ENCODE data around the gene NKG7.
A peak's percentile ranks its signal among the peaks of the same experiment; 100 is the strongest.

Gene NKG7

GRCh38 chr19:51342631-51343569 lies 29.6 kb downstream of the NKG7 start:
- no peak overlapping the region for H3K4me3 ChIP-seq (ENCODE audit: low read length in 2 of 2)
- H3K4me1 ChIP-seq (ENCODE audit: control insufficient read depth, insufficient read depth, low read length): peaks cover 23% of the 10 kb centered on the region
- no peaks in the 10 kb centered on the region for H3K27me3 ChIP-seq (ENCODE audit: control insufficient read depth in 1 of 2, insufficient read depth in 2 of 2, low read length in 2 of 2)
- no peaks in the 10 kb centered on the region for H3K9me3 ChIP-seq (ENCODE audit: control insufficient read depth in 2 of 2, low read length in 2 of 2)
- H3K9ac ChIP-seq (ENCODE audit: low read length in 2 of 2): no peak overlapping the region
- H3K27ac ChIP-seq (ENCODE audit: low read length): peak overlapping the region; percentile 53
- H3K36me3 ChIP-seq (ENCODE audit: control insufficient read depth in 2 of 2, insufficient read depth in 2 of 2, low read length in 2 of 2): peaks cover 7 to 28% of the 10 kb centered on the region in 2 donors

- no peaks in the 10 kb centered on the region for H3K27me3 ChIP-seq (ENCODE audit: control insufficient read depth in 1 of 2, insufficient read depth in 2 of 2, low read length in 2 of 2)
- H3K27ac ChIP-seq (ENCODE audit: low read length): peak within 1 kb of the TSS; percentile 76
- H3K4me1 ChIP-seq (ENCODE audit: control insufficient read depth, insufficient read depth, low read length): peaks cover 23% of the 10 kb centered on the region
- H3K9me3 ChIP-seq (ENCODE audit: control insufficient read depth in 2 of 2, low read length in 2 of 2): no peaks in the 10 kb centered on the region
- H3K36me3 ChIP-seq (ENCODE audit: control insufficient read depth in 2 of 2, insufficient read depth in 2 of 2, low read length in 2 of 2): peaks cover 7 to 23% of the 10 kb centered on the region in 2 donors
- H3K4me3 ChIP-seq (ENCODE audit: low read length in 2 of 2): no peak within 1 kb of the TSS
- H3K9ac ChIP-seq (ENCODE audit: low read length in 2 of 2): no peak within 1 kb of the TSS
Measured at GRCh38 chr19:51341976-51342580, 30.4 kb downstream of the NKG7 start, which contains the start of gene VSIG10L. TSS of gene VSIG10L (minus strand) at chr19:51342139. CDS start at chr19:51342124, 15 bp downstream.

- Histone ChIP-seq H3K9ac (ENCODE audit: low read length in 2 of 2) (peak overlapping the region in 1 of 2 donors; percentile 63), H3K27me3 (ENCODE audit: control insufficient read depth in 1 of 2, insufficient read depth in 2 of 2, low read length in 2 of 2) (no peaks in the 10 kb centered on the region), H3K27ac (ENCODE audit: low read length) (peak overlapping the region; percentile 76), H3K9me3 (ENCODE audit: control insufficient read depth in 2 of 2, low read length in 2 of 2) (no peaks in the 10 kb centered on the region), H3K4me3 (ENCODE audit: low read length in 2 of 2) (no peak overlapping the region), H3K36me3 (ENCODE audit: control insufficient read depth in 2 of 2, insufficient read depth in 2 of 2, low read length in 2 of 2) (peaks cover 7 to 13% of the 10 kb centered on the region in 2 donors), H3K4me1 (ENCODE audit: control insufficient read depth, insufficient read depth, low read length) (peaks cover 23% of the 10 kb centered on the region)
Measured at GRCh38 chr19:51341066-51341465, 31.4 kb downstream of the NKG7 start.

- Histone ChIP-seq H3K4me3 (ENCODE audit: low read length in 2 of 2) (peak overlapping the region; percentile 64 to 80), H3K27me3 (ENCODE audit: control insufficient read depth in 1 of 2, insufficient read depth in 2 of 2, low read length in 2 of 2) (no peaks in the 10 kb centered on the region), H3K4me1 (ENCODE audit: control insufficient read depth, insufficient read depth, low read length) (peaks cover 23% of the 10 kb centered on the region), H3K9ac (ENCODE audit: low read length in 2 of 2) (peak overlapping the region; percentile 63 to 68), H3K36me3 (ENCODE audit: control insufficient read depth in 2 of 2, insufficient read depth in 2 of 2, low read length in 2 of 2) (peaks cover 4 to 5% of the 10 kb centered on the region in 2 donors), H3K9me3 (ENCODE audit: control insufficient read depth in 2 of 2, low read length in 2 of 2) (no peaks in the 10 kb centered on the region), H3K27ac (ENCODE audit: low read length) (peak overlapping the region; percentile 76)
Measured at GRCh38 chr19:51339687-51340656, 32.5 kb downstream of the NKG7 start.

GRCh38 chr19:51339313-51339686 lies 33.2 kb downstream of the NKG7 start:
- Histone ChIP-seq H3K4me1 (ENCODE audit: control insufficient read depth, insufficient read depth, low read length) (peaks cover 23% of the 10 kb centered on the region), H3K27me3 (ENCODE audit: control insufficient read depth in 1 of 2, insufficient read depth in 2 of 2, low read length in 2 of 2) (no peaks in the 10 kb centered on the region), H3K27ac (ENCODE audit: low read length) (peak overlapping the region; percentile 74), H3K9ac (ENCODE audit: low read length in 2 of 2) (peak overlapping the region; percentile 57 to 58), H3K9me3 (ENCODE audit: control insufficient read depth in 2 of 2, low read length in 2 of 2) (no peaks in the 10 kb centered on the region), H3K36me3 (ENCODE audit: control insufficient read depth in 2 of 2, insufficient read depth in 2 of 2, low read length in 2 of 2) (no peaks in the 10 kb centered on the region), H3K4me3 (ENCODE audit: low read length in 2 of 2) (peak overlapping the region; percentile 64 to 80)

GRCh38 chr19:51338563-51339312 lies 33.7 kb downstream of the NKG7 start:
- H3K9ac ChIP-seq (ENCODE audit: low read length in 2 of 2): peak overlapping the region; percentile 43 to 58
- H3K27ac ChIP-seq (ENCODE audit: low read length): peak overlapping the region; percentile 74
- H3K4me3 ChIP-seq (ENCODE audit: low read length in 2 of 2): peak overlapping the region; percentile 64 to 80
- no peaks in the 10 kb centered on the region for H3K36me3 ChIP-seq (ENCODE audit: control insufficient read depth in 2 of 2, insufficient read depth in 2 of 2, low read length in 2 of 2)
- H3K27me3 ChIP-seq (ENCODE audit: control insufficient read depth in 1 of 2, insufficient read depth in 2 of 2, low read length in 2 of 2): no peaks in the 10 kb centered on the region
- peaks cover 23% of the 10 kb centered on the region for H3K4me1 ChIP-seq (ENCODE audit: control insufficient read depth, insufficient read depth, low read length)
- H3K9me3 ChIP-seq (ENCODE audit: control insufficient read depth in 2 of 2, low read length in 2 of 2): no peaks in the 10 kb centered on the region

- no peaks in the 10 kb centered on the region for H3K27me3 ChIP-seq (ENCODE audit: control insufficient read depth in 1 of 2, insufficient read depth in 2 of 2, low read length in 2 of 2)
- H3K36me3 ChIP-seq (ENCODE audit: control insufficient read depth in 2 of 2, insufficient read depth in 2 of 2, low read length in 2 of 2): no peaks in the 10 kb centered on the region
- H3K9me3 ChIP-seq (ENCODE audit: control insufficient read depth in 2 of 2, low read length in 2 of 2): no peaks in the 10 kb centered on the region
- H3K9ac ChIP-seq (ENCODE audit: low read length in 2 of 2): no peak overlapping the region
- peaks cover 23% of the 10 kb centered on the region for H3K4me1 ChIP-seq (ENCODE audit: control insufficient read depth, insufficient read depth, low read length)
- peak overlapping the region; percentile 74 for H3K27ac ChIP-seq (ENCODE audit: low read length)
- no peak overlapping the region for H3K4me3 ChIP-seq (ENCODE audit: low read length in 2 of 2)
Measured at GRCh38 chr19:51337861-51338562, 34.4 kb downstream of the NKG7 start.

- no peaks in the 10 kb centered on the region for H3K27me3 ChIP-seq (ENCODE audit: control insufficient read depth in 1 of 2, insufficient read depth in 2 of 2, low read length in 2 of 2)
- no peak overlapping the region for H3K27ac ChIP-seq (ENCODE audit: low read length)
- H3K9ac ChIP-seq (ENCODE audit: low read length in 2 of 2): no peak overlapping the region
- H3K36me3 ChIP-seq (ENCODE audit: control insufficient read depth in 2 of 2, insufficient read depth in 2 of 2, low read length in 2 of 2): no peaks in the 10 kb centered on the region
- H3K9me3 ChIP-seq (ENCODE audit: control insufficient read depth in 2 of 2, low read length in 2 of 2): no peaks in the 10 kb centered on the region
- peaks cover 23% of the 10 kb centered on the region for H3K4me1 ChIP-seq (ENCODE audit: control insufficient read depth, insufficient read depth, low read length)
- no peak overlapping the region for H3K4me3 ChIP-seq (ENCODE audit: low read length in 2 of 2)
Measured at GRCh38 chr19:51337141-51337860, 35.2 kb downstream of the NKG7 start.

GRCh38 chr19:51333836-51334460 lies 38.5 kb downstream of the NKG7 start:
- Histone ChIP-seq H3K9ac (ENCODE audit: low read length in 2 of 2) (no peak overlapping the region), H3K9me3 (ENCODE audit: control insufficient read depth in 2 of 2, low read length in 2 of 2) (peaks cover 0 to 4% of the 10 kb centered on the region in 2 donors), H3K36me3 (ENCODE audit: control insufficient read depth in 2 of 2, insufficient read depth in 2 of 2, low read length in 2 of 2) (peaks cover 0 to 4% of the 10 kb centered on the region in 2 donors), H3K27ac (ENCODE audit: low read length) (no peak overlapping the region), H3K4me1 (ENCODE audit: control insufficient read depth, insufficient read depth, low read length) (no peaks in the 10 kb centered on the region), H3K4me3 (ENCODE audit: low read length in 2 of 2) (no peak overlapping the region), H3K27me3 (ENCODE audit: control insufficient read depth in 1 of 2, insufficient read depth in 2 of 2, low read length in 2 of 2) (peaks cover 0 to 5% of the 10 kb centered on the region in 2 donors)
